MCF 10A (cell line): Measurements from ENCODE around the gene SELENOM. TPM values are rescaled to one million over a fixed set of nuclear protein-coding genes. Genes with fewer than 3 reads are reported as not detected.
A peak's percentile ranks its signal among the peaks of the same experiment; 100 is the strongest.

ENCODE experiments used
- BruUV-seq: library from RNA; stranded (reverse); fragments of 400-500 nt; replicated peaks from 2 replicates; lab custom pipeline; 2021; lab: Mats Ljungman, UMichigan
- CTCF ChIA-PET: fragments of 300-600 bp; sonication (Branson Sonifier 250); formaldehyde crosslinking; extraction: SDS; loops from one replicate; lab custom pipeline; 2021; ENCODE audit warnings: antibody characterized with exemption, inconsistent platforms; lab: Yijun Ruan, JAX
- POLR2A ChIA-PET: fragments of 300-600, 350-650 bp; sonication (Branson Sonifier 250); formaldehyde crosslinking; extraction: SDS; loops from one replicate; lab custom pipeline; 2020; ENCODE audit warnings: antibody characterized with exemption, inconsistent platforms; lab: Yijun Ruan, JAX
- DNase-seq: peaks from one replicate; pipeline ENCODE4 v3.0.0-alpha.2; 2018; ENCODE audit not compliant: unreplicated experiment
- H3K27ac Mint-ChIP-seq: one replicate; pipeline ENCODE4 v1.8.0; 2022; ENCODE audit warnings: mild to moderate bottlenecking, low read depth, mixed read lengths; ENCODE audit not compliant: unreplicated experiment
- H3K27me3 Mint-ChIP-seq: one replicate; pipeline ENCODE4 v1.8.0; 2022; ENCODE audit warnings: mixed read lengths; ENCODE audit not compliant: insufficient read depth, unreplicated experiment
- H3K36me3 Mint-ChIP-seq: one replicate; pipeline ENCODE4 v1.8.0; 2022; ENCODE audit warnings: mild to moderate bottlenecking, moderate library complexity, mixed read lengths; ENCODE audit not compliant: insufficient read depth, unreplicated experiment
- H3K4me1 Mint-ChIP-seq: one replicate; pipeline ENCODE4 v1.8.0; 2022; ENCODE audit warnings: mixed read lengths; ENCODE audit not compliant: insufficient read depth, unreplicated experiment
- H3K4me3 Mint-ChIP-seq: one replicate; pipeline ENCODE4 v1.8.0; 2022; ENCODE audit warnings: mild to moderate bottlenecking, moderate library complexity, mixed read lengths; ENCODE audit not compliant: unreplicated experiment
- H3K9me3 Mint-ChIP-seq: one replicate; pipeline ENCODE4 v1.8.0; 2022; ENCODE audit warnings: mixed read lengths; ENCODE audit not compliant: unreplicated experiment
- intact Hi-C: fragments of 100-400 bp; cut with micrococcal nuclease; formaldehyde crosslinking; loops from 2 replicates; pipeline ENCODE4 v1.14.1; 2022
- total RNA-seq: library from RNA; stranded (reverse); gene quantifications from 2 replicates; pipeline ENCODE4 v1.2.3, GENCODE V29; 2022
- TF ChIP-seq, protein P1 (sequence below): fragments of 200-600 bp; IDR thresholded peaks from one replicate; pipeline ENCODE4 v1.8.0; 2022; ENCODE audit warnings: antibody characterized with exemption, mild to moderate bottlenecking; ENCODE audit not compliant: unreplicated experiment

SELENOM gene
- total RNA-seq, 1 experiment from 2014 or later, result 44.9 TPM

GRCh38 chr22:31102441-31103081 is 4.8 kb downstream of the SELENOM start:
- ChIA-PET CTCF (interaction anchor here (0.7 to 1.1 kb wide), 5 partner anchors 10 to 468 kb away, joined by 3 to 4 read pairs (median 4); no protein-coding TSS in a partner anchor), POLR2A (interaction anchor here (0.6 to 2.2 kb wide), 6 partner anchors 18 to 211 kb away, joined by 3 to 10 read pairs (median 6); partner anchors contain the start of genes MORC2, SMTN and TUG1)
- peaks cover 28% of the 10 kb centered on the region for H3K4me1 Mint-ChIP-seq
- TF ChIP-seq, protein P1, sequence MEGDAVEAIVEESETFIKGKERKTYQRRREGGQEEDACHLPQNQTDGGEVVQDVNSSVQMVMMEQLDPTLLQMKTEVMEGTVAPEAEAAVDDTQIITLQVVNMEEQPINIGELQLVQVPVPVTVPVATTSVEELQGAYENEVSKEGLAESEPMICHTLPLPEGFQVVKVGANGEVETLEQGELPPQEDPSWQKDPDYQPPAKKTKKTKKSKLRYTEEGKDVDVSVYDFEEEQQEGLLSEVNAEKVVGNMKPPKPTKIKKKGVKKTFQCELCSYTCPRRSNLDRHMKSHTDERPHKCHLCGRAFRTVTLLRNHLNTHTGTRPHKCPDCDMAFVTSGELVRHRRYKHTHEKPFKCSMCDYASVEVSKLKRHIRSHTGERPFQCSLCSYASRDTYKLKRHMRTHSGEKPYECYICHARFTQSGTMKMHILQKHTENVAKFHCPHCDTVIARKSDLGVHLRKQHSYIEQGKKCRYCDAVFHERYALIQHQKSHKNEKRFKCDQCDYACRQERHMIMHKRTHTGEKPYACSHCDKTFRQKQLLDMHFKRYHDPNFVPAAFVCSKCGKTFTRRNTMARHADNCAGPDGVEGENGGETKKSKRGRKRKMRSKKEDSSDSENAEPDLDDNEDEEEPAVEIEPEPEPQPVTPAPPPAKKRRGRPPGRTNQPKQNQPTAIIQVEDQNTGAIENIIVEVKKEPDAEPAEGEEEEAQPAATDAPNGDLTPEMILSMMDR, result no peak
- no peaks in the 10 kb centered on the region for H3K9me3 Mint-ChIP-seq
- intact Hi-C loops, result no loop called here
- H3K27me3 Mint-ChIP-seq, result no peaks in the 10 kb centered on the region
- peak; percentile 79 for DNase-seq
- no TSS peak for BruUV-seq
- peaks cover 12% of the 10 kb centered on the region for H3K36me3 Mint-ChIP-seq
- peak overlapping the region; percentile 73 for H3K27ac Mint-ChIP-seq
- H3K4me3 Mint-ChIP-seq, result no peak overlapping the region

GRCh38 chr22:31100762-31101525 is 6.4 kb downstream of the SELENOM start:
- Mint-ChIP-seq H3K4me1 (peaks cover 21% of the 10 kb centered on the region), H3K9me3 (no peaks in the 10 kb centered on the region), H3K27me3 (no peaks in the 10 kb centered on the region), H3K4me3 (no peak overlapping the region), H3K36me3 (peaks cover 22% of the 10 kb centered on the region), H3K27ac (peak overlapping the region; percentile 73)
- intact Hi-C loops, result no loop called here
- TF ChIP-seq, protein P1, result no peak
- ChIA-PET CTCF (interaction anchor here (0.6 to 1.3 kb wide), 2 partner anchors 130 to 212 kb away, joined by 6 read pairs; no protein-coding TSS in a partner anchor), POLR2A (interaction anchor here (2.2 kb wide), 1 partner anchor 19 kb away, joined by 10 read pairs; the partner anchor contains the start of gene SMTN)
- DNase-seq, result no peak
- BruUV-seq, result no TSS peak

DNA sequence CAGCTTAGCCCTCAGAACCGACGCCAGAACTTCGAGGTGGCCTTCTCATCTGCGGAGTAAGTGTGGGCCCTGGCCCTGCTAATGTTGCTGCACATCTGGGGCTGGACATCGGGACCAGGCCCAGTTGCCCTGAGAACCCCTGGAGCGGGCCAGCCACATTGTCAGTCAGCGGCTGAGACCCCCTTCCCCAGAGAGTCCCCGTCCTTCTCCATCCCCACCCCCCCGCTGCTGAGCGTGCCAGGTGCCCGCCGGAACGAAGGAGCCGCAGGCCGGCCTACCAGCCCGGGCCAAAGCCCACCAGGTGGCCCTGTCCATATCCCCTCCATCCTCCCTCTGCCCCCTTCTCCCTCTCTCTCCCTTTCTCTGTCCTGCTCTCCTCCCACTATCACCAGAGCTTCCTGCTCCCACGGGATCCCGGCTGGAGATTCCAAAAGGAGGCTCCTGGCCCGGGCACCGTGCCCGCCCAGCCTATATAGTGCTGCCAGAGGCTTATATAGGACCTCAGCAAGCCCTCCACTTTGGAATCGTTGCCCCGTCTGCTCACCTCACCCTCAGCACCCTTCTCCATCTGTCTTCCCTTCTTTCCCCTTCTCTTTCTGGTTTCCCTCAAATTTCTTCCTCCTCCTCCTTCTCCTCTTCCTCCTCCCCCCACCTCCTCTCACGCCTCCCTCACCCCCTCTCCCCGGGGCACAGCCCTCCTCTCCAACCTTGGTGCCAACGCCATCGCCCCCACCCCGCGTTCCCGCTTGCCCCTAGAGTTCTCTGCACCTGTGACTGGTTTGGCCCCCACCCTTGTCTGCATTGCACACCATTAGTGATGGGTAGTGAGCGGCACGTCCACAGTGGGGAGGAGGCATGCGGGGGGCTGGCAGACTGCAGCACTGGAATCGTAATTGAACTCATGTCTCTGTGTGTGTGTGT is 7.3 kb downstream of the SELENOM start:
- Mint-ChIP-seq H3K27ac (no peak overlapping the region), H3K4me1 (peaks cover 15% of the 10 kb centered on the region), H3K36me3 (peaks cover 26% of the 10 kb centered on the region), H3K9me3 (no peaks in the 10 kb centered on the region), H3K27me3 (no peaks in the 10 kb centered on the region), H3K4me3 (no peak overlapping the region)
- intact Hi-C loops, result no loop called here
- TF ChIP-seq, protein P1, result no peak
- BruUV-seq, result no TSS peak
- ChIA-PET POLR2A (no interaction called here), CTCF (interaction anchor here (1.7 kb wide), 1 partner anchor 11 kb away, joined by 7 read pairs; no protein-coding TSS in a partner anchor)
- DNase-seq, result no peak
